Measurements from ENCODE around the gene NAT9.

Gene NAT9

DNA sequence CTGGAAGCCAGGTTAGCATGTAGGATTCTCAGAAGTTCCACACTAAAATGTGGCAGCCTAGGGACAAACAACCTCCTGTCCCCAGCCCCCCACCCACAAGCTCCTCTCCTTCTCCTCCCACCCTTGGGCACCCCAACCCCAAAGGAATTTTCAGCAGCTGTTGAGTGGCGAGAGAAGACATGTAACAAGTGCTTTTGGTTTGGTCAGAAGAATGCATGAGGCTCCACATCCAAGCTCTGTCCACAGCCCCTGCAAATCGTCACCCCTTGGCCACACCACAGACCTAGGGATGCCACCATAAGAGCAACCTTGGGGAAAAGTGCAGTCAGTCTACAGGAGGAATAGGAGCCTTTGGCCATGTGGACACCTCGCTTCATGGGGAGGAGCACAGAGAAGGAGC, 51.0 kb downstream of the NAT9 start:
- no peak for DNase-seq

DNA sequence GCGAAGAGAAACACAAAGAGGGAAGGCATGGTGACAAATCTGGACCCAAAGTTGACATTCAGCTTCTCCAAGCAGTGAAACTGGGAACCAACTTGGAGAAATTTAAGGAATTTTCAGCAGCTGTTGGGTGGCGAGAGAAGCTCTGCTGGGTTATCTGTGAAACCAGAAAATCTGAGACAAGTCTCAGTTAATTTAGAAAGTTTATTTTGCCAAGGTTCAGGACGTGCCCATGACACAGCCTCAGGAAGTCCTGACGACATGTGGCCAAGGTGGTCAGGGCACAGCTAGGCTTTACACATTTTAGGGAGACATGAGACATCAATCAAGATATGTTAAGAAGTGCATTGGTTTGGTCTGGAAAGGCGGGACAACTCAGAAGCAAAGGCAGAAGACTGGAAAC, 52.3 kb downstream of the NAT9 start:
- no peak for DNase-seq

- no peak for DNase-seq
These were observed 53.4 kb downstream of the NAT9 start for GRCh38 chr17:74722782-74723181.

Measured in cerebellar nuclear complex (tissue), 1 donor.